K562 (cell line): ENCODE data around the gene EXOSC1. TPM values are rescaled to one million over a fixed set of nuclear protein-coding genes. Genes with fewer than 3 reads are reported as not detected.

Source experiments
- ATAC-seq: fragments of 200-7000 bp; cut with Tn5 transposase; 3 replicates; pipeline ENCODE4 v1.9.1; 2020; ENCODE audit warnings: moderate library complexity
- BruUV-seq: library from RNA; stranded (reverse); fragments of 400-500 nt; replicated peaks from 2 replicates; lab custom pipeline; 2021; lab: Mats Ljungman, UMichigan
- CTCF ChIA-PET: fragments of 300-600 bp; formaldehyde crosslinking; extraction: SDS; loops from one replicate; lab custom pipeline; 2021; ENCODE audit warnings: low intra/inter-chr PET ratio; lab: Yijun Ruan, JAX
- POLR2A ChIA-PET: fragments of 300-600, 350-650 bp; sonication (Branson Sonifier 250); formaldehyde crosslinking; extraction: SDS; loops from one replicate; lab custom pipeline; 2021; ENCODE audit warnings: antibody characterized with exemption, inconsistent platforms; lab: Yijun Ruan, JAX
- DNase-seq, 4 experiments: peaks; one replicate each; pipeline versions ENCODE4 v3.0.0 to v3.0.0-alpha.2; 2011 to 2018; ENCODE audit warnings: low spot score in 3 of 4, mixed read lengths in 3 of 4; ENCODE audit errors: extremely low read depth in 1 of 4
- FAIRE-seq: peaks from 2 replicates; lab custom pipeline; 2011; peaks lifted over from hg19 to GRCh38; lab: Jason Lieb, UNC
- H2AFZ ChIP-seq: 2 replicates; pipeline ENCODE4 v1.6.0; 2011; ENCODE audit warnings: low read depth, low read length, control low read depth, inconsistent platforms
- H3K27ac ChIP-seq: fragments of 200-600 bp; 3 replicates; pipeline ENCODE4 v1.8.0; 2011; ENCODE audit warnings: low read depth, mild to moderate bottlenecking, control low read depth, inconsistent platforms, low read length, moderate library complexity, mixed read lengths; ENCODE audit errors: extremely low read depth
- H3K27me3 ChIP-seq, 2 experiments: fragments of 300-600 bp in 1 of 2; 2 replicates in 1 of 2; 3 replicates in 1 of 2; pipeline versions ENCODE4 v1.6.0 to v1.8.0; 2011; ENCODE audit warnings: inconsistent platforms in 2 of 2, low read length in 2 of 2, mild to moderate bottlenecking in 1 of 2, mixed read lengths in 1 of 2, moderate library complexity in 1 of 2; ENCODE audit not compliant: control insufficient read depth in 2 of 2, insufficient read depth in 2 of 2
- H3K36me3 ChIP-seq: fragments of 300-600 bp; 3 replicates; pipeline ENCODE4 v1.8.0; 2011; ENCODE audit warnings: mild to moderate bottlenecking, low read length, inconsistent platforms; ENCODE audit not compliant: control insufficient read depth, insufficient read depth
- H3K4me1 ChIP-seq, 2 experiments: fragments of 200-600 bp in 1 of 2; replicated peaks in 1 of 2; 2 replicates in 1 of 2; 3 replicates in 1 of 2; pipeline versions ENCODE4 v1.5.1 to v1.8.0; 2011; ENCODE audit warnings: inconsistent platforms in 2 of 2, low read length in 2 of 2, mild to moderate bottlenecking in 1 of 2, mixed read lengths in 1 of 2, moderate library complexity in 1 of 2; ENCODE audit not compliant: control insufficient read depth in 2 of 2, insufficient read depth in 2 of 2
- H3K4me2 ChIP-seq: 2 replicates; pipeline ENCODE4 v1.6.1; 2011; ENCODE audit warnings: low read length, control low read depth, inconsistent platforms, mixed read lengths; ENCODE audit not compliant: insufficient read depth
- H3K4me3 ChIP-seq: fragments of 200-600 bp; sonication (generic), shearing (Covaris generic); 2 replicates; pipeline ENCODE4 v1.5.1; 2016; ENCODE audit warnings: control low read depth, inconsistent platforms
- H3K79me2 ChIP-seq: fragments of 200-600 bp; 3 replicates; pipeline ENCODE4 v1.8.0; 2011; ENCODE audit warnings: low read length, inconsistent platforms; ENCODE audit not compliant: control insufficient read depth, insufficient read depth
- H3K9ac ChIP-seq, 2 experiments: 2 replicates each; pipeline versions ENCODE4 v1.6.0 to v1.6.1; 2011; ENCODE audit warnings: low read depth in 2 of 2, low read length in 2 of 2, control low read depth in 1 of 2, inconsistent platforms in 1 of 2, mild to moderate bottlenecking in 1 of 2, mixed read lengths in 1 of 2; ENCODE audit not compliant: insufficient read depth in 1 of 2
- H3K9me1 ChIP-seq: one replicate; pipeline ENCODE4 v1.6.0; 2011; ENCODE audit warnings: inconsistent platforms, mild to moderate bottlenecking, low read length, moderate library complexity; ENCODE audit not compliant: control insufficient read depth, insufficient read depth
- H3K9me3 ChIP-seq: replicated peaks from 2 replicates; pipeline ENCODE4 v1.5.1; 2011; ENCODE audit warnings: low read depth, low read length, inconsistent platforms; ENCODE audit not compliant: control insufficient read depth, insufficient read depth
- H4K20me1 ChIP-seq: replicated peaks from 2 replicates; pipeline ENCODE4 v1.6.1; 2011; ENCODE audit warnings: low read length, inconsistent platforms, mixed read lengths; ENCODE audit not compliant: control insufficient read depth, insufficient read depth
- MCM5 ChIP-seq: fragments of 450-650 bp; IDR thresholded peaks from 2 replicates; pipeline ENCODE4 v1.6.1; 2016; ENCODE audit warnings: low read depth
- RBM14 ChIP-seq: fragments of 200-400 bp; formaldehyde crosslinking; IDR thresholded peaks from 2 replicates; pipeline ENCODE4 v1.6.1; 2018; ENCODE audit warnings: low read depth, mild to moderate bottlenecking, low read length, moderate library complexity, borderline replicate concordance; ENCODE audit not compliant: insufficient read depth
- RBM17 ChIP-seq: fragments of 200-400 bp; formaldehyde crosslinking; IDR thresholded peaks from 2 replicates; pipeline ENCODE4 v1.6.1; 2017; ENCODE audit warnings: low read depth, mild to moderate bottlenecking, low read length, borderline replicate concordance
- RNF2 ChIP-seq: sonication (generic); IDR thresholded peaks from 2 replicates; pipeline ENCODE4 v1.6.1; 2016
- RREB1 ChIP-seq: fragments of 250-450 bp; sonication (Bioruptor Pico); IDR thresholded peaks from 2 replicates; pipeline ENCODE4 v1.4.0; 2020
- TEAD4 ChIP-seq, 2 experiments: sonication (generic) in 1 of 2; formaldehyde crosslinking in 1 of 2; IDR thresholded peaks; 2 replicates each; pipeline versions ENCODE4 v1.6.1 to v1.8.0; 2012 to 2022; ENCODE audit warnings: borderline replicate concordance in 1 of 2, inconsistent platforms in 1 of 2, low read length in 1 of 2, mild to moderate bottlenecking in 1 of 2, missing genetic modification reagents in 1 of 2
- TRIM24 ChIP-seq, 2 experiments: fragments of 450-650 bp; IDR thresholded peaks; 2 replicates each; pipeline ENCODE4 v1.6.1; 2016
- ZNF253 ChIP-seq: fragments of 250-450 bp; sonication (Bioruptor Pico); conservative IDR thresholded peaks from 2 replicates; pipeline ENCODE4 v1.6.1; 2021; ENCODE audit warnings: mild to moderate bottlenecking
- ZNF384 ChIP-seq: IDR thresholded peaks from 2 replicates; pipeline ENCODE4 v1.6.1; 2012; ENCODE audit warnings: low read depth, low read length, improper control_type of control experiment
- ZNF717 ChIP-seq: fragments of 250-450 bp; sonication (Bioruptor Pico); IDR thresholded peaks from 2 replicates; pipeline ENCODE4 v1.5.0; 2021
- WGBS: fragments of 100-300 bp; shearing (Covaris generic); methylation state at CpG from one replicate; pipeline ENCODE4 v1.1.6; 2016; ENCODE audit warnings: low coverage, mixed read lengths; ENCODE audit not compliant: insufficient coverage; ENCODE audit errors: missing lambda C conversion rate; 5-methylcytosine and 5-hydroxymethylcytosine counted together
- in situ Hi-C: fragments of 300-500 bp; cut with MboI; formaldehyde crosslinking; loops from 4 replicates; pipeline ENCODE4 v1.15.0; 2018; ENCODE audit warnings: inconsistent platforms, mixed read lengths
- intact Hi-C: fragments of 100-400 bp; cut with micrococcal nuclease; formaldehyde crosslinking; loops from 2 replicates; pipeline ENCODE4 v1.14.2; 2022
- polyA plus RNA-seq, 8 experiments: library from polyadenylated mRNA; depleted of rRNA in 4 of 8; stranded (reverse) in 5 of 8; unstranded in 3 of 8; fragments of >200 nt; fragmentation: Nextera tagmentation in 2 of 8; fragmentation: Illumina TruSeq in 1 of 8; extraction: Ambion mirVana in 2 of 8; extraction: Trizol in 1 of 8; gene quantifications; 2 replicates each; pipeline versions ENCODE4 v1.2.1 to v1.2.3, GENCODE V29; 2011 to 2014; ENCODE audit warnings: inconsistent platforms in 1 of 8, missing spikeins in 1 of 8
- total RNA-seq, 7 experiments: library from RNA; depleted of rRNA in 6 of 7; stranded (reverse); fragments of >200 nt in 6 of 7; fragmentation: Illumina TruSeq in 2 of 7; extraction: Trizol in 2 of 7; gene quantifications; 2 replicates each; pipeline versions ENCODE4 v1.2.1 to v1.2.3, GENCODE V29; 2011 to 2021; ENCODE audit warnings: low replicate concordance in 1 of 7
- TF ChIP-seq, protein P1 (sequence below), 2 experiments: IDR thresholded peaks; 2 replicates each; pipeline ENCODE4 v1.6.1; 2011; ENCODE audit warnings: borderline replicate concordance in 1 of 2, control low read depth in 1 of 2, low read depth in 1 of 2, low read length in 1 of 2, mild to moderate bottlenecking in 1 of 2, mixed read lengths in 1 of 2, moderate library complexity in 1 of 2; ENCODE audit not compliant: insufficient read depth in 1 of 2, insufficient read length in 1 of 2, poor library complexity in 1 of 2, severe bottlenecking in 1 of 2; ENCODE audit errors: extremely low read depth in 1 of 2
- TF ChIP-seq, protein P2 (sequence below): fragments of 250-450 bp; sonication (Bioruptor Pico); IDR thresholded peaks from 2 replicates; pipeline ENCODE4 v1.8.0; 2021; ENCODE audit warnings: moderate library complexity, mild to moderate bottlenecking, inconsistent platforms

EXOSC1 gene
- total and polyA plus RNA-seq, 9 of the 15 experiments (the other 6 are each of a cell fraction or from before 2014, with no cell fraction given): 44.3 to 117 (median 67.0) TPM

GRCh38 chr10:97399843-97400545, 45.8 kb downstream of the EXOSC1 start (continued):
- TF ChIP-seq ZNF384 (no peak), RBM14 (no peak)
- TF ChIP-seq, all 486 proteins: peak for 35

GRCh38 chr10:97396056-97396455, 49.8 kb downstream of the EXOSC1 start:
- intact Hi-C loops: no loop called here
- in situ Hi-C loops: no loop called here
- CTCF ChIA-PET: no interaction called here
- DNase-seq: no peak
- no peak overlapping the region for H2AFZ ChIP-seq
- no peak for FAIRE-seq
- peaks cover 49% of the 10 kb centered on the region; the same call in 2 of the 3 replicates for H3K36me3 ChIP-seq
- H3K27me3 ChIP-seq: no peaks in the 10 kb centered on the region
- no peaks in the 10 kb centered on the region for H4K20me1 ChIP-seq
- POLR2A ChIA-PET: no interaction called here
- H3K27ac ChIP-seq: no peak overlapping the region
- no peaks in the 10 kb centered on the region for H3K9me1 ChIP-seq
- no TSS peak for BruUV-seq
- no peaks in the 10 kb centered on the region; a peak in 1 of 5 replicates for H3K4me1 ChIP-seq
- H3K4me3 ChIP-seq: no peak overlapping the region
- no peak overlapping the region for H3K4me2 ChIP-seq
- 100% methylated on average over 2 of the region's 4 CpGs for WGBS
- H3K9ac ChIP-seq: no peak overlapping the region
- no peaks in the 10 kb centered on the region for H3K9me3 ChIP-seq
- ATAC-seq: no peak
- H3K79me2 ChIP-seq: peaks cover 21% of the 10 kb centered on the region
- no peak for TF ChIP-seq RREB1 (CRISPR knock-in tag)
- TF ChIP-seq TEAD4 (IDR thresholded peaks at IDR 0.05; ENCODE audit: low read length): no peak
- no peak for TF ChIP-seq TEAD4 (CRISPR knock-in tag; IDR thresholded peaks at IDR 0.05; ENCODE audit: borderline replicate concordance)
- TF ChIP-seq RNF2: no peak
- TF ChIP-seq, protein P1, sequence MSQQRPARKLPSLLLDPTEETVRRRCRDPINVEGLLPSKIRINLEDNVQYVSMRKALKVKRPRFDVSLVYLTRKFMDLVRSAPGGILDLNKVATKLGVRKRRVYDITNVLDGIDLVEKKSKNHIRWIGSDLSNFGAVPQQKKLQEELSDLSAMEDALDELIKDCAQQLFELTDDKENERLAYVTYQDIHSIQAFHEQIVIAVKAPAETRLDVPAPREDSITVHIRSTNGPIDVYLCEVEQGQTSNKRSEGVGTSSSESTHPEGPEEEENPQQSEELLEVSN (IDR thresholded peaks at IDR 0.05; ENCODE audit: borderline replicate concordance in 1 of 2, extremely low read depth in 1 of 2, insufficient read depth in 1 of 2, insufficient read length in 1 of 2, low read depth in 1 of 2, low read length in 1 of 2, poor library complexity in 1 of 2, severe bottlenecking in 1 of 2): no peak
- TF ChIP-seq ZNF717: no peak
- TF ChIP-seq MCM5: no peak
- TF ChIP-seq, protein P2, sequence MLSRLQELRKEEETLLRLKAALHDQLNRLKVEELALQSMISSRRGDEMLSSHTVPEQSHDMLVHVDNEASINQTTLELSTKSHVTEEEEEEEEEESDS: no peak
- TF ChIP-seq RBM17: no peak
- TF ChIP-seq ZNF253 (CRISPR knock-in tag): no peak
- TF ChIP-seq TRIM24 (IDR thresholded peaks at IDR 0.05): no peak
